Occipital lobe (tissue), 2 donors: ENCODE data around the gene SMIM45. TPM values are rescaled to one million over a fixed set of nuclear protein-coding genes. Genes with fewer than 3 reads are reported as not detected.

Experiments used
- DNase-seq: peaks from one replicate; lab custom pipeline; 2025; lab: John Stamatoyannopoulos, UW
- total RNA-seq: library from RNA; depleted of rRNA; stranded (reverse); fragments of >200 nt; gene quantifications from one replicate; pipeline ENCODE4 v1.2.3, GENCODE V29; 2014

Gene SMIM45

GRCh38 chr22:42000466-42000865, 48.5 kb downstream of the SMIM45 start:
- no peak for DNase-seq

GRCh38 chr22:42001121-42001520, 49.2 kb downstream of the SMIM45 start:
- no peak for DNase-seq

GRCh38 chr22:42001706-42002105, 49.8 kb downstream of the SMIM45 start:
- no peak for DNase-seq

- DNase-seq = no peak
These were observed 56.0 kb downstream of the SMIM45 start for GRCh38 chr22:42007922-42008321.

Other genes with a start within 250 kb of the SMIM45 start
- 12.2 TPM for gene CCDC134, start 151.5 kb upstream of the SMIM45 start, total RNA-seq
- gene SREBF2, start 119.0 kb upstream of the SMIM45 start, total RNA-seq = 65.5 TPM
- gene SHISA8, start 37.1 kb upstream of the SMIM45 start, total RNA-seq = not detected
- gene TNFRSF13C, start 25.3 kb upstream of the SMIM45 start, total RNA-seq = 0.31 TPM
- 1.6 TPM for gene CENPM, start 5.0 kb upstream of the SMIM45 start, total RNA-seq
- 130 TPM for gene SEPTIN3, start 17.3 kb downstream of the SMIM45 start, total RNA-seq
- 4.5 TPM for gene WBP2NL, start 46.6 kb downstream of the SMIM45 start, total RNA-seq
- 10.0 TPM for gene NAGA, start 118.7 kb downstream of the SMIM45 start, total RNA-seq
- gene PHETA2, start 122.1 kb downstream of the SMIM45 start, total RNA-seq = 3.0 TPM
- gene SMDT1, start 127.5 kb downstream of the SMIM45 start, total RNA-seq = 15.9 TPM
- 34.3 TPM for gene NDUFA6, start 138.6 kb downstream of the SMIM45 start, total RNA-seq
- 1.7 TPM for gene CYP2D6, start 178.7 kb downstream of the SMIM45 start, total RNA-seq